GM12874 (cell line): ENCODE data around the gene ARID1A.

ENCODE experiments used
- TF ChIP-seq, protein P1 (sequence below): IDR thresholded peaks from 2 replicates; pipeline ENCODE4 v1.5.1; 2011; ENCODE audit warnings: low read depth, mild to moderate bottlenecking, control low read depth, low read length, moderate library complexity; ENCODE audit not compliant: insufficient read depth

Gene ARID1A

DNA sequence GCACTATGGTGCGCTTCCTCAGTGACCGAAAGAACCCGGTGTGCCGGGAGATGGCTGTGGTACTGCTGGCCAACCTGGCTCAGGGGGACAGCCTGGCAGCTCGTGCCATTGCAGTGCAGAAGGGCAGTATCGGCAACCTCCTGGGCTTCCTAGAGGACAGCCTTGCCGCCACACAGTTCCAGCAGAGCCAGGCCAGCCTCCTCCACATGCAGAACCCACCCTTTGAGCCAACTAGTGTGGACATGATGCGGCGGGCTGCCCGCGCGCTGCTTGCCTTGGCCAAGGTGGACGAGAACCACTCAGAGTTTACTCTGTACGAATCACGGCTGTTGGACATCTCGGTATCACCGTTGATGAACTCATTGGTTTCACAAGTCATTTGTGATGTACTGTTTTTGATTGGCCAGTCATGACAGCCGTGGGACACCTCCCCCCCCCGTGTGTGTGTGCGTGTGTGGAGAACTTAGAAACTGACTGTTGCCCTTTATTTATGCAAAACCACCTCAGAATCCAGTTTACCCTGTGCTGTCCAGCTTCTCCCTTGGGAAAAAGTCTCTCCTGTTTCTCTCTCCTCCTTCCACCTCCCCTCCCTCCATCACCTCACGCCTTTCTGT is 84.6 kb downstream of the ARID1A start:
- TF ChIP-seq, protein P1, sequence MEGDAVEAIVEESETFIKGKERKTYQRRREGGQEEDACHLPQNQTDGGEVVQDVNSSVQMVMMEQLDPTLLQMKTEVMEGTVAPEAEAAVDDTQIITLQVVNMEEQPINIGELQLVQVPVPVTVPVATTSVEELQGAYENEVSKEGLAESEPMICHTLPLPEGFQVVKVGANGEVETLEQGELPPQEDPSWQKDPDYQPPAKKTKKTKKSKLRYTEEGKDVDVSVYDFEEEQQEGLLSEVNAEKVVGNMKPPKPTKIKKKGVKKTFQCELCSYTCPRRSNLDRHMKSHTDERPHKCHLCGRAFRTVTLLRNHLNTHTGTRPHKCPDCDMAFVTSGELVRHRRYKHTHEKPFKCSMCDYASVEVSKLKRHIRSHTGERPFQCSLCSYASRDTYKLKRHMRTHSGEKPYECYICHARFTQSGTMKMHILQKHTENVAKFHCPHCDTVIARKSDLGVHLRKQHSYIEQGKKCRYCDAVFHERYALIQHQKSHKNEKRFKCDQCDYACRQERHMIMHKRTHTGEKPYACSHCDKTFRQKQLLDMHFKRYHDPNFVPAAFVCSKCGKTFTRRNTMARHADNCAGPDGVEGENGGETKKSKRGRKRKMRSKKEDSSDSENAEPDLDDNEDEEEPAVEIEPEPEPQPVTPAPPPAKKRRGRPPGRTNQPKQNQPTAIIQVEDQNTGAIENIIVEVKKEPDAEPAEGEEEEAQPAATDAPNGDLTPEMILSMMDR: no peak

DNA sequence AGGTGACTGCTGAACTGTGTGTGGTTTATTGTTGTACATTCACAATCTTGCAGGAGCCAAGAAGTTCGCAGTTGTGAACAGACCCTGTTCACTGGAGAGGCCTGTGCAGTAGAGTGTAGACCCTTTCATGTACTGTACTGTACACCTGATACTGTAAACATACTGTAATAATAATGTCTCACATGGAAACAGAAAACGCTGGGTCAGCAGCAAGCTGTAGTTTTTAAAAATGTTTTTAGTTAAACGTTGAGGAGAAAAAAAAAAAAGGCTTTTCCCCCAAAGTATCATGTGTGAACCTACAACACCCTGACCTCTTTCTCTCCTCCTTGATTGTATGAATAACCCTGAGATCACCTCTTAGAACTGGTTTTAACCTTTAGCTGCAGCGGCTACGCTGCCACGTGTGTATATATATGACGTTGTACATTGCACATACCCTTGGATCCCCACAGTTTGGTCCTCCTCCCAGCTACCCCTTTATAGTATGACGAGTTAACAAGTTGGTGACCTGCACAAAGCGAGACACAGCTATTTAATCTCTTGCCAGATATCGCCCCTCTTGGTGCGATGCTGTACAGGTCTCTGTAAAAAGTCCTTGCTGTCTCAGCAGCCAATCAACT is 85.5 kb downstream of the ARID1A start:
- TF ChIP-seq, protein P1: no peak

DNA sequence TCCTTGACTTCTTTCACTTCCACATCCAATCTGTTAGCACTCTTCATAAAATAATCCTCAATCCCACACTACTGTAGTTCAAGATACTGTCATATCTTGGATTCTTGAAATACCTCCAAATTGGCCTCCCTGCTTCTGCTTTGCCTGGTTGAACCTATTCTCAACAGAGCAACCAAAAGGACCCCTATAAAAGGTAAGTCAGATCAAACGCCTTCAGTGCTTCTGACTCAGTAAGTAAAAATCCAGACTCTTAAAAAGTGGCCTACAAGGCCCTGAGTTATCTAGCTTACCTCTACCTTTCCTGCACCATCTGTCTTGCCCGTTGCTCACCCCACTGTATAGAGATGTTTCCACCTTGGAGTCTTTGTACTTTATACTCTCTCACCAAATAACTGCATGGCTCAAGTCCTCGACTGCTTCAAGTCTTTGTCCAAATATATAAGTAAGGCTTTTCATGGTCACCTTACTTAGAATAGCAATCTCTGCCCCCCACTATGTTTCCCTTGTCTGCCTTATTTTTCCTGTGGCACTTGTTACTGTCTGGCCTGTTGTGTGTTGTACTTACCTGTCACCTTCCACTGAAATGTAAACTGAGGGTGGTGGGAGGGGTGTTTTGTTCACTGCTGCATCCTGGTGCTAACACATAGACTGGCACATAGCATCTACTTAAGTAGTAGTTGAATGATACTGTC is 86.9 kb downstream of the ARID1A start:
- TF ChIP-seq, protein P1: no peak

DNA sequence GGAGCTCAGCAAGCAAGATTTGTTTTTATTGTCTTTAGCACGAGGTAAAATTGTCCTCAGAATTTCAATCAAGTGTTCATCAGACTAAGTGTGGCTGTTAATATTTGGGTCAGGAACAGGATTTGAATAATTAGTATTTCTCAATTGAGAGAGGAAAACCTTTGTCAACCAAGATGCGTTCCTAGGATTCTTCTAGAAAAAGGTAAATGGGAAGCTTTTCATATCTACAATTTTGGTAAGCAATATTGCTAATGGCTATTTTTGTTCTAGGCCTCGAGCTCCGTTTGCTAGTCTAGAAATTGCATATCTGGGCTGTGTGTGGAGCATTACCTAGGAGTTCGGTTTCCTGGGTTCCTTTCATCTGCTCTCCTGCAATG is 87.8 kb downstream of the ARID1A start:
- TF ChIP-seq, protein P1: no peak

DNA sequence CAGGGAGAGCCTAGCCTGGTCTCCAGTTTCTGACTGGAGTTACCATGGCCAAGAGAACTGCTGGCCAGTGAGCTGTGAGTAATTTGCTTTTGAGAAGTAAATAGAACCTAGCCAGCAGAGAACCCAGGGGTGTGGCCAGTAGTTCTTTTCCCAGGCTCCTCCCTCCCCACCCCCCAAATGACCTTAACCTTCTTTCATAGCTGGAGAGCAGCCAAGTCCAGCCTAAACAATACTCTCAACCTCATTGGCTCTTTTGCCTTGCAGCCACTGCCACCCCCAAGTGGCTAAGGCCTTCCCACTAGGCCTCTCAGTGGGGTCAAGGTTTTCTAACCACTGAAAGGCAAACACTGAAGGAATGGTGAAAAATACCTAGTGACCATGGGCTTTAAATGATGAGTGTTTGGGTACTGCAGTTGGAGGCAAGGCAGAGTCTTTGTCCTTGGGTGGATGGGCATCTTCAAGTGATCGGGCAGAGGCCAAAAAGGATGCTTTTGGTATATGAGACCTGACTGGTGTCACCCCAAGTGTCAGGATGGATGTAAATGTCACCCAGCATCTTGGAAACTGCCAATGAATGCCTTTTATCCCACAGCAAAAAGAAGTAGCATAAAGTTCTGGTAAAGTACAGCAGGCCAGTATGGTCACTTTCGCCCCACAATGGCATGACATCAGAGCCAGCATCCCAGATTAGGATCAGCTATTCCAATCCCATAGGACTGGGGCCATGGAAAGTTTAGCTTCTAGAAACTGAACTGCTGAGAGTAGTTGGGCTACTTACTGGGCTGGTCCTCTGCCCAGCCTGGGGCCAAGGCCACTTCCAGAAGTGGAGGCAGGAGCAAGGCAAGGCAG is 88.4 kb downstream of the ARID1A start:
- TF ChIP-seq, protein P1: no peak

DNA sequence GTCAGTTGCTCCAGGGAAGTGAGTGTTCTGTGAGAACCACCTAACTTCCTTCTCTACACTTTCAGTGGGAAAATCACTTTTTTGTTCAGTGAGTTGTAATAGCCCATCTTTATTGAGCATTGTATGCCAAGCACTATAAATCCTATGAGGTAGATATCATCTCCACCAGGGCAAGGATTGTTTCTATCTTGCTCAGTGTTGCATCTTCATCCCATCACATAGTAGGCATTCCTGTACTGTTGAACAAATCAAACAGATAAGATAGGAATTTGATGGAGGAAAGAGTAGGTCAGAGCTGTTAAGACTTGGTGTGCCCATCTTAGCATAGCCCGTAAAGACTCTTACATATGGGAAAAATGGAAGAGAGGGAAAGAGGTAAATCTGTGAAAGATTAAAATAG is 89.1 kb downstream of the ARID1A start:
- TF ChIP-seq, protein P1: no peak
